Raji (cell line): ENCODE data around the gene PARM1.

Experiments used
- POLR2A ChIP-seq: IDR thresholded peaks from 2 replicates; pipeline ENCODE4 v1.6.1; 2011; ENCODE audit warnings: low read depth, low read length, control low read depth; ENCODE audit not compliant: insufficient read depth

The PARM1 gene

DNA sequence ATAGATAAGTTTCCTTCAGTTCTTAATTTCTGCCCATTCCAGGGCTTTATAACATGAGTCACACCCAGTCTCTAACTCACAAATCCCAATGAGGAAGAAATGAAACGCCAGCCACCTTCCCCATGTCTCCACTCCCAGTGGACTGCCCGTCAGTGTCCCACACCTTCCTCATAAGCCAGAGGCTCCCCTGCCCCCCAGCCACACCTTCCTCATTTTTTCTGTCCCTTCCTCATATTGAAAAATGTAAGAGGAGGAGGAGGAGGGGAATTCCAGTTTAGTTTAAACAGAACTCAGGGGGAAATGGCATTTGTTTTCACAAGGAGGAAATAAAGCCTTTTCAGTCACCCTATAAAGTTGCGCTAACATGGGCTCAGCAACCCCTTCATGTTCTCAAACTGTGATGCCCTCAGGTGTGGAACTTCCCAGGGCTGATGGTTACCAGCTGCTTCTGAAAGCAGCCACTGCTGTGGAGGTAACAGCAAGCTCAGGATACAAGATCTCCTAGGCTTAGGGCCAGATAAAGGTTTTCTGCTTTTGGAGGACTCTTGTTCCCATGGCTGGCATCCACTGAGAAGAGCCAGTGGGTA lies 97.8 kb downstream of the PARM1 start:
- TF ChIP-seq POLR2A: no peak

- TF ChIP-seq POLR2A: no peak
Observed at GRCh38 chr4:75031775-75032174, 98.9 kb downstream of the PARM1 start.

DNA sequence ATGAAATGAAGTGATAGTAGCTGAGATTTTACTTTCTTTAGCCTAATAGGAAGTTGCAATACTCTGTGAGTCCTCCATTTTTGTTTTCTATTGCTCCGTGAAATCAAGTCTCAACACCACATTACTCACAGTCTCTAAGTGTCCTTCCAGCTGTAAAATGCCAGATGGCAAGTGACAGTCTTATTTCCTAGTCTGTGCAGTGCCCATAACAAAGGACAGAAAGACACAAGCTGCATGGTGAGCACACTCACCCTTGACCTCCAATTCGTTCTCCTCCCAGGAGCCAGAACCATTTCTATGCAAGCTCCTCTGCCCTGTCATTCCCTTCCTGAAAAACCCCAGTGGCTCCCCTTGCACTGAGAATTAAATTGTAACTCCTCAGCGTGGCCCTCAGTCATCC lies 101.6 kb downstream of the PARM1 start:
- TF ChIP-seq POLR2A: no peak

GRCh38 chr4:75035321-75035720 lies 102.4 kb downstream of the PARM1 start:
- TF ChIP-seq POLR2A: no peak

DNA sequence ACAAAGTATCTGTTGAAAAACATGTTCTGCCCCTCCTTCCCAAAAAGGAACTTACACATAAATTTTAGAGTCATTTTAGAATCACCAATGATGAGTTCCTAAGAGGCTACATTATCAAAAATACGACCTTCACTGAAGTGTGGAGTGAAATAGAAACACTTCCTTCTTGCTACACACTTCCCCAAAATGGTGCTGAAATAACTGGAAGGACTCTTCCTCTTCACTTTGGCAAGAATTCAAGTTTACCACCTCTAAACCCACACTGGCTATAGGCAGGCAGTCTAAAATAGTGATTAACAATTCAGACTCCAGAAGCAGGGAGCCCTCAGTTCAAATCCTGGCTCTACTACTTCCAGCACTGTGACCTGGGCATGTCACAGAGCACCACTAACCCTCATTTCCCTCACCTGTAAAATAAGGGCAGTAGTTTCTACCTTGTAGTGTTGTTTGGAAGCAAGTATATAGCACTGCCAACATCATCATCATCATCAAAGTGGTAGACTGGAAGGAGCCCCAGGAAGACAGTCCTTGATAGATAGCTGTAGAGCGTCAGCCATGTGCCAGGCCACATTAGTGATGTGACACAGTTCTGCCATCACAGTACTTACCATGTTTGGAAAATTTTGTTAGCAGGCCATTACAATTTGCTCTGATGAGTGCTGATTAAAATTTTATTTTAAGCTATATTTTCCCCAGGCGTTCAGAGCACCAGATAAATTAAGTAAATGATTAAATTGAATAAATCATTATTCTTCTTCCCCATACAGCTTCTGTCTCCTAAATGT lies 103.3 kb downstream of the PARM1 start:
- no peak for TF ChIP-seq POLR2A

DNA sequence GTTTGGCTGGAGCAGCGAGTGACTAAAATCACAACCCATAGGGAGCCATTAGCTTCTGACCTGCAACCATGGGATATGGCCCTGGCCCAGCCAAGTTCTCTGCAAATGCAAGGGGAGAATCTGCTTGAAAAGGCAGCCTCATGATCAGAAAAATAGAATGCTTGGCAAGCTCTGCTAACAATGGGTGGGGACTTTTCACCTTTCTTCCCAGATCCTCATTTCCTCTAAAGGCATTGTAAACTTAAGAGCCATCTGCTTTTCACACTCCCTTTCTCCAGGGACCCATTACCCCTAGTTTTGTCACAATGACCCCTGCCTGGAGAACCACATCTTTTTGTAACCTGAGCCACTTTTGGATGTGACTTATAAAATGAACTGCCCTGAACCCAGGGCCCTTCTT lies 104.3 kb downstream of the PARM1 start:
- no peak for TF ChIP-seq POLR2A

- no peak for TF ChIP-seq POLR2A
Observed at GRCh38 chr4:75038376-75038775, 105.5 kb downstream of the PARM1 start.

GRCh38 chr4:75040703-75041102 lies 107.8 kb downstream of the PARM1 start:
- no peak for TF ChIP-seq POLR2A

DNA sequence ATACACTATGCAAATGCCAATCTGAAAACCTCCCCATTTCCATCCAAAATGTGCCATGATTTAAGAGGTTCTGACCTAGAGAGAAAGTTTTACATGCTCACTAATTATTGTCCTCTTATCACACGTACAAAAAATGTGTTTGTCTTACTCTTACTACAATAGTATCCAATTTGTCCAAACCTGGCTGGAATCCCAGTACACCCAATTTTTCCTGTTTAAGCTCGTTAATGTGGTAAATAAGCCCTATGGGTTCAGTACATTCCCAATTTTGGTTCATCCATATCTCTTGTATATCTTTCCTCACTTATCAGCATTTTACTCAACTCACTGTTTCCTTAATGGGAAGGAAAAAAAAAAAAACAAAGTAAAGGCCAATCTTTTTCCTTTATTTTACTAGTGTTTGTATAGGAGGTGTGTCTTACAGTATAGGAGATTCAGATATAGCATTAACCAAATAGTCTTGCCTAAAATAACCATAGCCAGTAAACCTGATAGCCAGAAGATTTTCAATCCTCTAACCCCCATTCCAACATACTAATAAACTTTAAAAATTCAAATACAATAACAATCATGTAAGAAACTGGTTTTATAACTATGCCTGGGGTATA lies 109.8 kb downstream of the PARM1 start:
- no peak for TF ChIP-seq POLR2A

DNA sequence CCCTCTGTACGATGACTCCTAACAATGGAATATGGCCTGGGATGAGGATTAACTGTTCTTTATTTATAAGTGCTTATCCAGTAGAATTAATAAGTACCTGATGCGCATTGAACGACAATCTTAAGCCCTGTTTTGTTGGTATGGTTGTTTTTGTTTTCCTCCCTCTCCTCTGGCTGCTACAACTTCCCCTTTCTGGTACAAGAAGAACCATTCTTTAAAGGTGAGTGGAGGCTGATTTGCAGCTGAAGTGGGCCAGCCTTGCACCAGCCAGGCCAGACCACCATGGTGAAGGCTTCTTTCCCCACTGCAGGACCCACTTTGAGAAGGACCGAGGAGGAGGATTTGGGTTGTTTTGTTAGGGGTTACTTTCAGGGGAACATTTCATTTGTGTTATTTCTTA lies 113.3 kb downstream of the PARM1 start:
- TF ChIP-seq POLR2A: no peak

DNA sequence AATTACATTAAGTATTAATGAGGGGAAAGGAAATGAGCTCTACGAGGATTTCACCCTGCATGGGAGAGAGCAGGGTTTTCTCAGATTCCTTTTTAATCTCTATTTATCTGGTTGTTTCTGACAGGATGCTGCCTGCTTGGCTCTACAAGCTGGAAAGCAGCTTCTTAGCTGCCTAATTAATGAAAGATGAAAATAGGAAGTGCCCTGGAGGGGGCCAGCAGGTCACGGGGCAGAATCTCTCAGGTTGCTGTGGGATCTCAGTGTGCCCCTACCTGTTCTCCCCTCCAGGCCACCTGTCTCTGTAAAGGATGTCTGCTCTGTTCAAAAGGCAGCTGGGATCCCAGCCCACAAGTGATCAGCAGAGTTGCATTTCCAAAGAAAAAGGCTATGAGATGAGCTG lies 113.7 kb downstream of the PARM1 start:
- no peak for TF ChIP-seq POLR2A

DNA sequence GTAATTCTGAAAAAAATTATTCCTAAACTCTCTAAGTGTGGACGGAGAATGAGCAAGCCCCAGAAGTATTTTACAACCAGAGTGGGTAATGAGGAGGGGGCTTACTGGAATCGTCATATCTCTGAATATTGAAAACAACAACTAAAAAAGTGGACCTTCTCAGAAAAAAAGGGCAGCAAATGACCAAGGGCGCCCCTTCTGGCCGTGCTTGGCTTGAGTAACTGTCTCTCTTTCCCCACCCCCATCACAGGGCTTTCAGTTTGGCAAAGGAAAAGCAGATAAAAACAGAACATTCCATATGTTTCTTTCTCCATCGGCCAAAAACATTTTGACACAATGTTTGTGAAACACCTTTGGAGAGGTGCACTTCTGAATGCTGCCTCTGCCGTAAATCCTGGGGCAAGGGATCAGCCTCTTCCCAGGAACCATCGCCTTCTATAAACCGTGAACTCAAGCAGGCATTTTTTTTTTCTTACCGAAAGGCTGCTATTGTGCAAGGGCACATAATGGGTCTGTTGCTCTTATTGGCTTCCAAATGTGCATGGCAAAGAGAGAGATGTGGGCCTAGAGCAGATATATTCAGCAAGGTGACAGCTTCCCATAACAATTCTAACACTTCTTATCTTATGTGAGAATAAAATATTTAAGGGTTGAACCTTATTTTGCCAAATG lies 115.4 kb downstream of the PARM1 start:
- no peak for TF ChIP-seq POLR2A

- TF ChIP-seq POLR2A: no peak
Observed at GRCh38 chr4:75051431-75051830, 118.5 kb downstream of the PARM1 start.

DNA sequence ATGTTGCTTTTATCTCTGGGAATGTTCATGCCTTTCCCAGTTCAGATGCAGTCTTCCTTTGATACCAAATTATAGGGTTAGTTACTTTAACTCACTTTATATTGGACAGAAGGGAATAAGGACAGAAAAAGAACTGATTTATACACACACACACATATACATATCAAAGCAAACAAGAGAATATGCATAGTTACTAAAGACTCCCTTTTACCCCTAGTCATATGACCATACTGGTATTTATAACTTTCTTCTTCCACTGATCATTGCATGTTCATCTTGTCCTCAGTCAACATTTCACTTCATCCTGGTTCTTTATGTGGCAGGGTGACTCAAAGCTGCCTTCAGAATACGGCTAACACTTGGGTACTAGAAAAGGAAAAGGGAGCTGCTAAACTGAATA lies 120.4 kb downstream of the PARM1 start:
- TF ChIP-seq POLR2A: no peak

DNA sequence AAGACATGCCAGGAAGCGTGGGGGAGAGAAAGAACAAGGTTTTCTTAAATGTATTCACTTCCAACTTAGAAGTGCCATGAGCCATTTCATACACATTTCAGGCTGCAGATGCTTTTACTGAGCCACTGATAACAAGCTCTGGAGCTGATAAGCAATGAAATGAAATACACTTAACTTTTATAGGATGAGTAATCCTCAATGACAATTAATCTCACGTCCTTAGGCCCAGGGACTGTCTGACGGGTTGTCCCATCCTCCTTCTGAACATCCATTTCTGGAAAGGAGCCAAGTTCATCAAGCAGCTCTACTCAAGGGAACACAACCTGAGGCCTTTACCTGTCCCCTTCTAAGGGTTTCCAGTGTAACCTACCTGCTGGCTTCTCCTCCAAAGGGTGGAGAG lies 121.2 kb downstream of the PARM1 start:
- no peak for TF ChIP-seq POLR2A

DNA sequence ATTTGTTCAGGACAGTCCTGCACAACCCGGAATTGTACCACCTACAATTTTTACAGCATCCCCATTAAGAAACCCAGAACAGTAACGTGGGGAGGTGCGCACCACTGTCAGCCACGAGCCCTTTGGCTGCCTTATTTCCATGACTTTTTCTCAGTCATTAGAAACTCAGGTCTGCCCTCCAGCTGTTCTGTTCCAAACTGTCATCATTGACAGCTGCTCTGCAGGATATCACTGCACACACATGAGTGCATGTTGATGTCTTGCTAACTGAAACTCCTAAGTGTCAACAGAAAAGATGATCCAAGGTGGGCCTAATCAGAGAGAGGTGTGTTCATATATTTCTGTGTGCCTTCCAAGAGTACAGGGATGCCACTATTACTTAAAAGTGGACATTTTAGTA lies 123.4 kb downstream of the PARM1 start:
- TF ChIP-seq POLR2A: no peak
